Keratinocyte (primary cell): ENCODE results near the gene ZMIZ1. TPM values are rescaled to one million over a fixed set of nuclear protein-coding genes. Genes with fewer than 3 reads are reported as not detected.

ENCODE experiments used
- DNase-seq: peaks from one replicate; pipeline ENCODE4 v3.0.0-alpha.2; 2011; ENCODE audit warnings: low read depth, missing footprints, low spot score
- FAIRE-seq: peaks from 2 replicates; lab custom pipeline; 2011; peaks lifted over from hg19 to GRCh38; lab: Jason Lieb, UNC
- H2AFZ ChIP-seq: 2 replicates; pipeline ENCODE4 v1.6.0; 2012; ENCODE audit warnings: low read length, control low read depth, inconsistent platforms; ENCODE audit not compliant: control insufficient read depth
- H3K27ac ChIP-seq: 2 replicates; pipeline ENCODE4 v1.5.1; 2011; ENCODE audit warnings: low read length; ENCODE audit not compliant: control insufficient read depth, insufficient read depth
- H3K27me3 ChIP-seq: 3 replicates; pipeline ENCODE4 v1.6.0; 2011; ENCODE audit warnings: low read length; ENCODE audit not compliant: control insufficient read depth, insufficient read depth; ENCODE audit errors: extremely low read depth
- H3K36me3 ChIP-seq, 2 experiments: 2 replicates in 1 of 2; 3 replicates in 1 of 2; pipeline ENCODE4 v1.5.1; 2011; ENCODE audit warnings: low read length in 2 of 2, mild to moderate bottlenecking in 1 of 2; ENCODE audit not compliant: control insufficient read depth in 2 of 2, insufficient read depth in 2 of 2; ENCODE audit errors: extremely low read depth in 1 of 2
- H3K4me1 ChIP-seq: 3 replicates; pipeline ENCODE4 v1.5.1; 2011; ENCODE audit warnings: low read length; ENCODE audit not compliant: control insufficient read depth, insufficient read depth; ENCODE audit errors: extremely low read depth
- H3K4me2 ChIP-seq: 3 replicates; pipeline ENCODE4 v1.6.0; 2011; ENCODE audit warnings: low read depth, low read length; ENCODE audit not compliant: control insufficient read depth, insufficient read depth; ENCODE audit errors: extremely low read depth
- H3K4me3 ChIP-seq, 3 experiments: fragments of 200-600 bp in 1 of 3; sonication (generic) in 1 of 3; 2 replicates in 2 of 3; 3 replicates in 1 of 3; pipeline ENCODE4 v1.5.1; 2011 to 2016; ENCODE audit warnings: low read length in 3 of 3, mild to moderate bottlenecking in 3 of 3, control low read depth in 2 of 3, inconsistent platforms in 1 of 3, low read depth in 1 of 3, mixed read lengths in 1 of 3, mixed run types in 1 of 3, moderate library complexity in 1 of 3; ENCODE audit not compliant: control insufficient read depth in 2 of 3, insufficient read depth in 2 of 3; ENCODE audit errors: extremely low read depth in 1 of 3
- H3K79me2 ChIP-seq: 2 replicates; pipeline ENCODE4 v1.6.0; 2012; ENCODE audit warnings: low read length; ENCODE audit not compliant: control insufficient read depth, insufficient read depth
- H3K9ac ChIP-seq: 3 replicates; pipeline ENCODE4 v1.6.0; 2011; ENCODE audit warnings: low read length; ENCODE audit not compliant: control insufficient read depth, insufficient read depth; ENCODE audit errors: extremely low read depth
- H3K9me1 ChIP-seq: 3 replicates; pipeline ENCODE4 v1.6.0; 2011; ENCODE audit warnings: low read length; ENCODE audit not compliant: control insufficient read depth, insufficient read depth; ENCODE audit errors: extremely low read depth
- H3K9me3 ChIP-seq: 2 replicates; pipeline ENCODE4 v1.5.1; 2012; ENCODE audit warnings: low read depth, low read length; ENCODE audit not compliant: control insufficient read depth
- H4K20me1 ChIP-seq: 3 replicates; pipeline ENCODE4 v1.6.0; 2011; ENCODE audit warnings: low read length; ENCODE audit not compliant: control insufficient read depth, insufficient read depth; ENCODE audit errors: extremely low read depth
- EZH2 ChIP-seq: IDR thresholded peaks from one replicate; pipeline ENCODE4 v1.6.1; 2012; ENCODE audit warnings: inconsistent platforms, mild to moderate bottlenecking, low read length, moderate library complexity
- dilution Hi-C: fragments of 300-500 bp; cut with MboI; formaldehyde crosslinking; loops from one replicate; pipeline ENCODE4 v1.7.0; 2020; ENCODE audit warnings: low sequenced_read_pairs; ENCODE audit not compliant: extremely low pct_ligation_motif_present
- polyA plus RNA-seq, 5 experiments: library from polyadenylated mRNA; depleted of rRNA in 3 of 5; stranded (reverse) in 3 of 5; stranded (forward) in 1 of 5; unstranded in 1 of 5; fragments of >200 nt; gene quantifications; 1 replicate in 1 of 5; 2 replicates in 3 of 5; 3 replicates in 1 of 5; pipeline versions ENCODE4 v1.2.1 to v1.2.3, GENCODE V29; 2011 to 2012; ENCODE audit warnings: missing spikeins in 2 of 5, low read depth in 1 of 5, low replicate concordance in 1 of 5
- TF ChIP-seq, protein P1 (sequence below), 3 experiments: IDR thresholded peaks in 1 of 3; conservative IDR thresholded peaks in 1 of 3; optimal IDR thresholded peaks in 1 of 3; 2 replicates in 2 of 3; 3 replicates in 1 of 3; pipeline versions ENCODE3 to v1.5.1; 2011; ENCODE audit warnings: low read length in 3 of 3, mild to moderate bottlenecking in 3 of 3, moderate library complexity in 2 of 3, control low read depth in 1 of 3, inconsistent platforms in 1 of 3; ENCODE audit not compliant: insufficient read depth in 2 of 3; ENCODE audit errors: extremely low read depth in 1 of 3

ZMIZ1 gene
- polyA plus RNA-seq, 1 donor (not counting 4 experiments of a cell fraction or from before 2014, with no cell fraction given): 1.8 TPM

DNA sequence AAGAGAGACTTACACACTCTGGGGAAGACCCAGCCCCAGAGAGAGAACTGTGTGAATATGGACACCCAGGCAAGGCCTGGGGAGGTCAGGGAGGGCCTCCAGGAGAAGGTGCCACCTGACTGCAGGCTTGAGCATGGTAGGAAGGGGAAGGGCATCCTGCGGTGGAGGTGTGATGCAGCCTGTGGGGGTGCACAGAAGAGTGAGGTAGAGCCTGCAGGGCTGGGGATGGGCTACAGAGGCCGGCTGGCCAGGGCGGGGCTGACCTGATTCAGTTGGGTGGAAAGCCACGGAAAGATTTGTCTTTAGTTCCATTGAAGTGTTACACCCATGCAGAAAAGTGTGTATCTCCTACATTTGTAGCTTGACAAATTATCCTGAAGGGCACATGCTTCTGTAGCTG is 47.6 kb downstream of the ZMIZ1 start:
- Histone ChIP-seq H3K79me2 (peaks cover 8% of the 10 kb centered on the region), H2AFZ (no peak overlapping the region), H3K4me3 (no peak overlapping the region), H3K4me1 (peaks cover 23% of the 10 kb centered on the region), H3K9me3 (no peaks in the 10 kb centered on the region), H3K27me3 (no peaks in the 10 kb centered on the region), H3K36me3 (peaks cover 3 to 5% of the 10 kb centered on the region in 2 experiments), H3K4me2 (no peak overlapping the region), H4K20me1 (peaks cover 4% of the 10 kb centered on the region), H3K9me1 (no peaks in the 10 kb centered on the region), H3K27ac (no peak overlapping the region), H3K9ac (no peak overlapping the region)
- FAIRE-seq (no peak), DNase-seq (no peak)
- TF ChIP-seq EZH2: no peak
- dilution Hi-C loops: no loop called here

DNA sequence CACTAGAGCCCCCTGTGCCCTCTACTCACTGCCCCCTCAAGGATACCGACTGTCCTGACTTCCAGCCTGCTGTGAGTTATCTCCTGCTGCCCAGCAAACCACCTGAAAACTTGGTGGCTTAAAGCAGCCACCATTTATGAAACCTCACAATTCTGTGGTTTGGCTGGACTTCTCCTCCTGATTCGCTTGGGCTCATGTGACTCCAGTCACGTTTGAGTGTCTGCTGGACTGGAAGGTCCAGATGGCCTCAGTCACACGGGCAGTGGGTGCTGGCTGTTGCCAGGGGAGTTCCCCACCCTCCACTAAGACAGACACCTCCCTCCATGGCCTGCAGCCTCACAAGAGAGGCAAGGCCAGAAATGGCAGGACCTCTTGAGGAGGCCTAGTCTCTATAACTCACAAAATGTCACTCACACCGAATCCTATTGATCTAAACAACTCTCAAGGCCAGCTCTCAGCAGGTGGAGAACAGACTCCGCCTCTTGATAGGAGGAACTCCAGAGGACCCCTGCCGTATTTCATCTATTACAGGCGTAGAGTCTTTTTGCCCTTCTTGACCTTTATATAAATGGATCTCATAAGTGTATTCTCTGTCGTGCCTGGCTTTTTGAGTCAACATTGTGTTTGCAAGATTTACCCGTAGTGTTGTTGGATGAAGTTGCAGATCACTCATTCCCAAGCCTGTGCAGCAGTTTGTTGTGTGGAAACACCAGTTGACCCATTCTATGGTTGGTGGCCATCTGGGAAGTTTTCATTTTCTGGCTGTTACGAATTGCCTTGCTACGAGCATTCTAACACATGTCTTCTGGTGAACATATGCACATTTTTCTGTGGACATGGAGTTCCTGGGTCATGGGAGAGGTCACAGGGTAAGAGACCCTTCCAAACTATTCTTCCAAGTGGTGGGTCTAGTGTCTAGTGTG is 48.3 kb downstream of the ZMIZ1 start:
- Histone ChIP-seq H3K9ac (no peak overlapping the region), H3K79me2 (peaks cover 6% of the 10 kb centered on the region), H2AFZ (no peak overlapping the region), H3K4me3 (no peak overlapping the region), H3K27me3 (no peaks in the 10 kb centered on the region), H3K9me3 (no peaks in the 10 kb centered on the region), H4K20me1 (peaks cover 4% of the 10 kb centered on the region), H3K4me1 (peaks cover 19% of the 10 kb centered on the region), H3K36me3 (peaks cover 3 to 5% of the 10 kb centered on the region in 2 experiments), H3K4me2 (no peak overlapping the region), H3K9me1 (no peaks in the 10 kb centered on the region), H3K27ac (no peak overlapping the region)
- FAIRE-seq (no peak), DNase-seq (no peak)
- TF ChIP-seq, protein P1, sequence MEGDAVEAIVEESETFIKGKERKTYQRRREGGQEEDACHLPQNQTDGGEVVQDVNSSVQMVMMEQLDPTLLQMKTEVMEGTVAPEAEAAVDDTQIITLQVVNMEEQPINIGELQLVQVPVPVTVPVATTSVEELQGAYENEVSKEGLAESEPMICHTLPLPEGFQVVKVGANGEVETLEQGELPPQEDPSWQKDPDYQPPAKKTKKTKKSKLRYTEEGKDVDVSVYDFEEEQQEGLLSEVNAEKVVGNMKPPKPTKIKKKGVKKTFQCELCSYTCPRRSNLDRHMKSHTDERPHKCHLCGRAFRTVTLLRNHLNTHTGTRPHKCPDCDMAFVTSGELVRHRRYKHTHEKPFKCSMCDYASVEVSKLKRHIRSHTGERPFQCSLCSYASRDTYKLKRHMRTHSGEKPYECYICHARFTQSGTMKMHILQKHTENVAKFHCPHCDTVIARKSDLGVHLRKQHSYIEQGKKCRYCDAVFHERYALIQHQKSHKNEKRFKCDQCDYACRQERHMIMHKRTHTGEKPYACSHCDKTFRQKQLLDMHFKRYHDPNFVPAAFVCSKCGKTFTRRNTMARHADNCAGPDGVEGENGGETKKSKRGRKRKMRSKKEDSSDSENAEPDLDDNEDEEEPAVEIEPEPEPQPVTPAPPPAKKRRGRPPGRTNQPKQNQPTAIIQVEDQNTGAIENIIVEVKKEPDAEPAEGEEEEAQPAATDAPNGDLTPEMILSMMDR (optimal IDR thresholded peaks at IDR 0.05 in 1 of 3, IDR thresholded peaks at IDR 0.05 in 1 of 3, conservative IDR thresholded peaks at IDR 0.05 in 1 of 3; ENCODE audit: extremely low read depth in 1 of 3, insufficient read depth in 2 of 3, low read length in 3 of 3): no peak
- no peak for TF ChIP-seq EZH2
- dilution Hi-C loops: no loop called here
